ENCODE results near the gene METRNL. TPM values are rescaled to one million over a fixed set of nuclear protein-coding genes. Genes with fewer than 3 reads are reported as not detected.
"Not testable (repeated sequence)": the region's sequence is repeated elsewhere in the genome, so short reads cannot be mapped to it uniquely, and the experiment has no call there.

Gene METRNL
- total RNA-seq, 1 donor from 2014 or later = 22.3 TPM

- DNase-seq = no peak
Measured at GRCh38 chr17:83052241-83052564, 27.2 kb upstream of the METRNL start.

- DNase-seq = no peak
Measured at GRCh38 chr17:83053021-83053681, 26.3 kb upstream of the METRNL start.

GRCh38 chr17:83053739-83054451, 25.5 kb upstream of the METRNL start:
- DNase-seq = no peak

GRCh38 chr17:83054518-83055125, 24.8 kb upstream of the METRNL start:
- DNase-seq = no peak

GRCh38 chr17:83055176-83055575, 24.2 kb upstream of the METRNL start:
- DNase-seq = not testable (repeated sequence)

- no peak for DNase-seq
Measured at GRCh38 chr17:83055911-83056582, 23.4 kb upstream of the METRNL start.

GRCh38 chr17:83056583-83057396, 22.6 kb upstream of the METRNL start:
- no peak for DNase-seq

GRCh38 chr17:83057397-83057761, 22.0 kb upstream of the METRNL start:
- no peak for DNase-seq

GRCh38 chr17:83057793-83058265, 21.6 kb upstream of the METRNL start:
- no peak for DNase-seq

- no peak for DNase-seq
Measured at GRCh38 chr17:83058266-83058798, 21.1 kb upstream of the METRNL start.

- no peak for DNase-seq
Measured at GRCh38 chr17:83061586-83061985, 17.8 kb upstream of the METRNL start.

GRCh38 chr17:83062011-83062817, 17.2 kb upstream of the METRNL start:
- DNase-seq = no peak

GRCh38 chr17:83062818-83063671, 16.4 kb upstream of the METRNL start:
- DNase-seq = no peak

- DNase-seq = no peak
Measured at GRCh38 chr17:83064021-83064731, 15.2 kb upstream of the METRNL start.

GRCh38 chr17:83064732-83065659, 14.4 kb upstream of the METRNL start:
- no peak for DNase-seq

- no peak for DNase-seq
Measured at GRCh38 chr17:83065660-83066542, 13.5 kb upstream of the METRNL start.

GRCh38 chr17:83066543-83066890, 12.9 kb upstream of the METRNL start:
- DNase-seq = not testable (repeated sequence)

Measured in occipital lobe (tissue), 2 donors.